ENCODE data around the gene DUSP11.
"Not testable (repeated sequence)": the region's sequence is repeated elsewhere in the genome, so short reads cannot be mapped to it uniquely, and the experiment has no call there.

DUSP11 gene

DNA sequence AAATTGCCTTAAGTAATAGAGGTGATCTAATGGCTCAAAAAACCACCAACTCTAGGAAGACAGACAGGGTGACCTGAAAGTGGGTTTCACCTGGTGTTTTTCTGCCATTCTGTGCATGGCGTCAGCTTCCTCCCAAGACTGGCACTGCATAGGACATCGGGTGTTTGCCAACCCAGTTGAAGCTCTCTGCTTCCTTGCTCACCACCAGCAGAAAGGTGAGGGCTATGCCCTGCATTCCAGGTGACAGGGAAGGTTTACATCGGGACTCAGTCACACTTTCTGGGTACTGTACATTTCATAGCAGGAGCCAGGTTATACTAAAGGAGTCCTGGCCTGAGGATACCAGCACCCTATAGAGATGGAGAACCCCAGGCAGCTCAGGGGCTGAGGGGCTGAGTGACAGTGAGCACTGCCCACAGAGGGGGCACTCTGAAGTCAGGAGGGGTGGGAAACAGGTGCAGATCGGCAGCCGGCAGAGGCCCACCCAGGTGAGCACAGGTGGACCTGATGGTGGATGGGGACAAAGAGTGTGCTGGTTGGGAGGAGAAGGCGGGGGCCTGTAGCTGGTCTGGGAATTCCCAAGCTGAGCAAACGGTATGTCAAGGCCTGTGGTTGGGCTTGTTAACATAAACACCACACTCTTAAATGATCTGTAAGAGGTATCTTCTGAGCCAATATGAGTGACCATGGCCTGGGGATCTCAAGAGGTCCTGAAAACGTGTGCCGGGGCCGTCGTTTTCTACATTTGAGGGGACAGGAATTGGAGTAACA lies 60.9 kb downstream of the DUSP11 start:
- DNase-seq (ENCODE audit: low read depth in 2 of 3, low spot score in 1 of 3): no peak

- DNase-seq (ENCODE audit: low read depth in 2 of 3, low spot score in 1 of 3): no peak
These were observed 61.5 kb downstream of the DUSP11 start for GRCh38 chr2:73718421-73718820.

DNA sequence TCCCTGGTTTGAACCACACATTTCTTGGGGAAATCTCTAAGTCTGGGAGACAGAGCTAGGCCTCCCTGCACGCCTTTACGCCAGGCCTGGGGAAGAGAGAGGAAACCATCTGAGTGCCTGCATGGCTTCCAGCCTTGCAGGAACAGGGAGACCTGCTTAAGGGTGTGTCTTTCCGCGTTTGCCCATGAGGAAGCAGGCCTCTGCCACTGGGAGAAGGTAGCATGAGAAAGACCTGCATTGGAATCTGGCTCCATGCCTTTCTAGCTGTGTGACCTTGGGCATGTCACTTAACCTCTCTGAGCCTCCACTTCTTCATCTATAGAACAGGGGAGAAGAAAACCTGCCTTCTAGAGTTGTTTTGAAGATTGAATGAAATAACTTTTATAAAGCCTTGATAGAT lies 62.2 kb downstream of the DUSP11 start:
- DNase-seq (ENCODE audit: low read depth in 2 of 3, low spot score in 1 of 3): not testable (repeated sequence)

- DNase-seq (ENCODE audit: low read depth in 2 of 3, low spot score in 1 of 3): no peak
These were observed 62.7 kb downstream of the DUSP11 start for GRCh38 chr2:73717251-73717606.

- DNase-seq (ENCODE audit: low read depth in 2 of 3, low spot score in 1 of 3): no peak
These were observed 63.2 kb downstream of the DUSP11 start for GRCh38 chr2:73716543-73717250.

DNA sequence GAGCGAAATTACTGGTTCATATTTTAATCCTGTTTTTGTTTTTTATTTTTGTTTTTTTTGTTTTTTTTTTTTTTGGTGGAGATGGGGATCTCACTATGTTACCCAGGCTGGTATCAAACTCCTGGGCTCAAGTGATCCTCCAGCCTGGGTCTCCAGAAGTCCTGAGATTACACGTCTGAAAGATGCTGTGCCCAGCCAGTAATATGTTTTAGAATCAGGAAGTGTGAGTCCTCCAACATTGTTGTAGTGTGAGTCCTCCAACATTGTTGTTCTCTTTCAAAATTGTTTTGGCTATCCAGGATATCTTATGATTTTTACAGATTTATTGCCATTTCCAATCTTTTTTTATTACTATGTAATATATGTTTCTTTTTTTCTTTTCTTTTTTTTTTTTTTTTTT lies 65.8 kb downstream of the DUSP11 start:
- no peak for DNase-seq (ENCODE audit: low read depth in 2 of 3, low spot score in 1 of 3)

Measured in stimulated activated CD4-positive, alpha-beta T cell treated with anti-CD3 and anti-CD28 coated beads, Interleukin-12 subunit alpha, Interleukin-12 subunit beta, amount 100 ng/mL, for 48 hours (primary cell).